COR-L47 (cell line): Measurements from ENCODE around the gene TAF11L2.
"Not testable (repeated sequence)": the region's sequence is repeated elsewhere in the genome, so short reads cannot be mapped to it uniquely, and the experiment has no call there.

Experiments
- DNase-seq: peaks from one replicate; lab custom pipeline; 2025; lab: John Stamatoyannopoulos, UW

TAF11L2 gene

DNA sequence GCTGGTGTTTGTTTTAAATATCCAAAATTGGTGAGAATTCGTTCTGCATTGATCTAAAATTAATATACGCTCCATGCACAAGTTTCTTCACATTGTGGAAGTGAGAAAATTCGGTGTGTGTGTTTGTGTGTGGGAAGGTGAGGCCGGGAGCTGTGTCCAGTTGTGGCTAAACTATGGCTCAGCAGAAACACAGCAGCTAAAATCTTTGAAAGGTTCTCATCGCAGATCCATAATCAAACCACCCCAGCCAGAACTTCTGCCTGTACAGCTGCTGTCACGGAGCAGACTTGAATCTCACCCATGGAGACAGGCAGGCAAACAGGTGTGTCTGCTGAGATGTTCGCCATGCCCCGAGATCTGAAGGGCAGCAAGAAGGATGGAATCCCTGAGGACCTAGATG lies at the start of gene TAF11L2:
Gene TAF11L2 (plus strand): TSS at position 301 of the 400 bp plus-strand sequence.
- DNase-seq: not testable (repeated sequence)

DNA sequence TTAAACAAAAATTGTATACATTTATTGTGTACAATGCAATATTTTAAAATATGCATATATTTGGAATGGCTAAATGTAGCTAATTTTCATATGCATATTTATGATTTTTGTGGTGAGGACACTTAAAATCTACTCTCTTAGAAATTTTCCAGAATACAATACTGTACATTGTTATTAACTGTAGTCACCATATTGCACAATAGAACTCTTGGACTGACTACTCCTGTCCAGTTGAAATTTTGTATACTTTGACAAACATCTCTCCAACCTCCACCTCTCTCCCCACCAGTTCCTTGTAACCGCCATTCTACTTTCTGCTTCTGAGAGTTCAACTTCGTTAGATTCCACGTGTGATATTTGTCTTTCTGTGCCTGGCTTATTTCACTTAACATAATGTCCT lies 49.2 kb upstream of the TAF11L2 start:
- no peak for DNase-seq

DNA sequence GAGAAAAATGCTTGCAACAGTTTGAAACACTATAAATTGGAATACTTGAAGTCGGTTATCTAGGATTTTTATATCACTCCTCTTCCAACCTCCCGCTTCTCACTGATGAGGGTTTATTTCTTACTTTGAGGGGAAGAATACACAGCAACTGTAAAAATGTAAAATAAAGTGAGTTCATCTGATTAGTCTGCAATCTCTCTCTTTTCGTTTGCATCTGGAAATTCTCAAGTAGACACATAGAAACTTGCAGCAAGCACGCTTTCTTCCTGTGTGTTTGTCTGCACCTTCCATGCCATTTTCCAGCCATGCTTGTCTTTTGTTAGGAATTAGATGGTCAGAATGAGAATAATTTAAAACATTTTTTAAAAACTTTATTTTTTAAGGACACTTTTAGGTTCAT lies 45.1 kb upstream of the TAF11L2 start:
- DNase-seq: no peak

DNA sequence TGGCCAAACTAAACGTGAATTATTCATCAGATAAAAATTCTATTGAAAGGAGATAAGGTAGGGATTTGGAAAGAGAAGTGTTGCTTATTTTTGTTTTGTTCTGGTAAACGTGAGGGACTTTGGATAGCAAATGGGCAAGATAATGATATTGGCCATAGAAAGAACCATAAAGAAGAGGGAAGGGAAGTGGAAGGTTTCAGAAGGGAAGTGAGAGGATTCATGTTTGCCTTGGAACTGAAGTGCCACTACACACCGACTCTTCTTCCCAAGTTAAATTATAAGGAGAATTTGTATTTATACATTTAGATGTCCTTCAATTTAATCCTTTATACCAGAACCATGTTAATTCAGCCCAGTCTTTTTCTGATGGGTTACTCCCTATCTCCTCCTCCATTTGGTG lies 42.1 kb upstream of the TAF11L2 start:
- no peak for DNase-seq

DNA sequence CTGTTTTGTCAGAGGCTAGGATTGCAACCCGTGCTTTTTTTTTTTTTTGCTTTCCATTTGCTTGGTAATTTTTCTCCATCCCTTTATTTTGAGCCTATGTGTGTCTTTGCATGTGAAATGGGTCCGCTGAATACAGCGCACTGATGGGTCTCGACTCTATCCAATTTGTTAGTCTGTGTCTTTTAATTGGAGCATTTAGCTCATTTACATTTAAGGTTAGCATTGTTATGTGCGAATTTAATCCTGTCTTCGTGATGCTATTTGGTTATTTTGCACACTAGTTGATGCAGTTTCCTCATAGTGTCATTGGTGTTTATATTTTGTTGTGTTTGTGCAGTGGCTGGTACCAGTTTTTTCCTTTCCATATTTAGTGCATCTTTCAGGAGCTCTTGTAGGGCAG lies 36.2 kb upstream of the TAF11L2 start:
- no peak for DNase-seq

DNA sequence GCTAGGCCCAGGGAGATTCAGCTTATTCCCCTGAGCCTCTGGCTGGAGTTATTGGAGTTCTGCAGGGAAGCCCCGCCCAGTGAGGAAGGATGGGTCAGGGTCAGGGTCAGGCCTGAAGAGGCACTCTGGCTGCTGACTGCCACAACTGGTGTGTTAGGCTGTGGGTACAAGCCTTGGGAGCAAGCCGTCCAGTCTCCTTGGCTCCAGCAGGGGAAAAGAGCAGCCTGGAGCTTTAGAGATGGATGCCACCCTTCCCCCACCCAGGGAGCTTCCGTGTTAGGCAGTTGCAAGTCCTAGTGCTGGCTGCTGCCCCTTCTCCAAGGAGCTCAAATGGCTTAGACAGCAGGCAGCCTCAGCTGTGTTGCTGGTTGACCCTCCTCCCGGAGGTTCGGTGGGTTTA lies 34.4 kb upstream of the TAF11L2 start:
- no peak for DNase-seq

DNA sequence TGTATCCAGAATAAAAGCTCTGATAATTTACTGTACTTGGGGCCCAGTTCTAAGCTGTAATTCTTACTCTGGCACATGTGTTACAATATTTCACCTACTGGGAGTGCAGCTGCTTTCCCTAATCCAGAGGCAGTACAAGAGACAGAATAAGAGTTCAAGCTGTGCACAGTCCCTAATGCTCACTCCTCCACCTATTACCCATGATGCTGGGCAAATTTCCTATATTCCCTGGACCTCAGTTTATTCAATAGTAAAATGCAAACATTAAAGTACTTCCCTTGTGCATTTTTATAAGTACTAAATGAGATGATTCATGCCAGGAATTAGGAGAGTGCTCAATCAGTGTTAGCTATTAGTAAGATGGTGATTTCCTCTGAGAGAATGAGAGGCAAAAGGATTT lies 28.0 kb upstream of the TAF11L2 start:
- DNase-seq: no peak

DNA sequence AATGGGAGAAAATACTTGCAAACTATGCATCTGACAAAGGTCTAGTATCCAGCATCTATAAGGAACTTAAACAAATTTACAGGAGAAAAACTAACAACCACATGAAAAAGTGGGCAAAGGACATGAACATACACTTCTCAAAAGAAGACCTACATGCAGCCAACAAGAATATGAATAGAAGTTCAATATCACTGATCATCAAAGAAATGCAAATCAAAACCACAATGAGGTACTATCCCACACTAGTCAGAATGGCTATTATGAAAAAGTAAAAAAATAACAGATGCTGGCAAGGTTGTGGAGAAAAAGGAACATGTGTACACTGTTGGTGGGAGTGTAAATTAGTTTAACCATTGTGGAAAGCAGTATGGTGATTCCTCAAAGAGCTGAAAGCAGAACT lies 23.0 kb upstream of the TAF11L2 start:
- not testable (repeated sequence) for DNase-seq

DNA sequence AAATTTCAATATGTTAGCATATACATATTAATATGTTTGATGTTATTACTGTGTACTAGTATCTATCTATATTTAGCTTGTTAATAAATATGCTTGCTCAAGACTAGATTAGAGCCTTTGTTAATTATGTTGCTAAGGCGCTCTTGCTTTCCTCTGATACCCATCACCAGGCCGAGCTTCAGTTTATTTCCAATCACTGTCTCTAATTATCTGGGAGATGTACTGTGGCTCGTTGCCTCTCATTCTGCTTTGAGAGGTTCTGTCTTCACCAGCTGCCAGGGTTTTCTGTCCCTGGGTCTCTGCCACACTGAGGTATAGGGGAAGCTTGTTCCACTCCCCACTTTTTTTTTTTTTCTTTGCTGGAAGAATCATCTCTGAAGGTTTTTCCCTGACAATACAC lies 21.0 kb upstream of the TAF11L2 start:
- DNase-seq: no peak

DNA sequence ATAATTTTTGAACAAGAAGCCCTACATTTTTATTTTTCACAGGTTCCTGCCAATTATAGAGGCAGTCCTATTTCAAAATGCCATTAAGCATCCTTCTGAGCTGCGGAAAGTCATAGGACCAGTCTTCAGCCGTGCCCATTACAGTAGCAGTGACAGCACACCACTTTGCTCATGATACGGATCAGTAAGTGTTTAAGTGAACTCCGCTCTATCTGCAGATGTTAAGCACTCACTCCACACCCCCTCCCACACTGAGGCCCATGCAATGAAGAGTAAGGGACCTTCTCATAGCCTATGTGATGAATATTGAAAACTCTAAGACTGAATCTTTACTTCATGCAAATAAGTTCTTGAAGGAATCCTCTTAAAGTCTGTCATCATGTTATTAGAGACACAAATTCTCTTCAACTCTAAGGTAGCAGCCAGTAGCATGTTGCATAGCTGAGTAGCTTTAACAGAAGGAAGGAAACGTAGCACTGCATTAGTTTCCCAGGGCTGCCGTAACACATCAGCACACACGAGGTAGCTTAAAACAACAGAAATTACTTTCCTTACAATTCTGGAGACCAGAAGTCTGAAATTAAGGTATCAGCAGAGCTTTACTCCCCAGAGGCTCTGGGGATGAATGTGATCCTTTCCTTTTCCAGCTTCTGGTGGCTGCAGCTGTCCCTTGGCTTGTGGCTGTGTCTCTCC lies 20.3 kb upstream of the TAF11L2 start:
- DNase-seq: no peak

DNA sequence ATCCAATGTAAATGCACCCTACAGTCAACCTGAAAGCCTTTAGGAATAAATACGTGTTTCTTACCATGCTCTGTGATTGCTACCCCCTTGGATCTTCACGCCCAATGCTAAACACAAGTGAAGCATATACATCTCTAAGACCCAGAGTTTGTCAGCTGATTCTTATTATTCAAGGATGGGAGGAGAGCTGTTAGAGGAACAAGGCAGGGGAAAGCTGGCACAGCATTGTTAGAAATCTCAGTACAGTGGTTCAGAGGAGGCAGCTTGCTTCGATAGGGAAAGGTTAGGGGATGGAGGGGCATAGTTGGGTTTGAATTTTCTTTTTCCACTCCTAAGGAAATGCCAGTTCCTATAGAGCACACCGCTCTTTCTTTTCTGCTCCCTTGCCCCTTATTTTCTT lies 16.7 kb upstream of the TAF11L2 start:
- no peak for DNase-seq

DNA sequence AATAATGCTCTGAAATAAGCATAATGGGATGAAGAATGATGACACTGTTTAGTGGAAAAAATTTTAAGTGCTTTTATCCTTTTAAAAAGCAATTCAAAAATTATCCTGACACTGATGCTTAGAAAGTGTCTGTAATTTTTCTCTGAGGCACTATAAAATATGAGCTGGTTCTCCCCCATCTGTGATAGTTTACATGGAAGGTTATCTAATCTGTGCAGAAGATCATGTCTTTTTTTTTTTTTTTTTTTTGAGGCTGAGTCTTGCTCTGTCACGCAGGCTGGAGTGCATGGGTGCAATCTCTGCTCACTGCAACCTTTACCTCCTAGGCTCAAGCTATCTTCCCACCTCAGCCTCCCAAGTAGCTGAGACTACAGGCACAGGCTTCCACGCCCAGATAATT lies 15.2 kb upstream of the TAF11L2 start:
- DNase-seq: no peak

DNA sequence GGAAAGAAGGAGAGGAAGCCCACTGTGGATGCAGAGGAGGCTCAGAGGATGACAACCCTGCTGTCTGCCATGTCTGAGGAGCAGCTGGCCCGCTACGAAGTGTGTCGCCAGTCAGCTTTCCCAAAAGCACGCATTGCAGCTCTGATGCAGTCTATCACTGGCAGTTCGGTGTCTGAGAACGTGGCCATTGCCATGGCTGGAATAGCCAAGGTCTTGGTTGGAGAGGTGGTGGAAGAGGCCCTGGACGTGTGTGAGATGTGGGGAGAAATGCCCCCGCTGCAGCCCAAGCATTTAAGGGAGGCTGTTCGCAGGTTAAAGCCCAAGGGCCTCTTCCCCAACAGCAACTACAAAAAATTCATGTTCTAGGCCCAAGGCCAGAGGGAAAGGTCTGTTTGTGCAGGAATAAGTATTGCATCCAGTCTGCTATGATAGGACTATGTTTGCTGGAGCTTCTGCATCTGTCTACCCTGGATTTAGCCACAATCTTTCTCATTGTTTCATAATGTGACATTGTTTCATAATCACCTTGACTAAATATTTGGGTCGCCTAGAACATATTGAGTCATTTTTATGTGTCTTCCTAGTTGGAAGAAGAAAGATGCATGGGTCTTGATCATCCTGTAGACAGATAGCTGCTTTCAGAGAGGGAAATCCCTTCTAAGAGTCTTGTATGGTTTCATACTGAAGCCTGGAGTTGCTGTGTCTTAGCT lies 11.4 kb upstream of the TAF11L2 start:
- not testable (repeated sequence) for DNase-seq

DNA sequence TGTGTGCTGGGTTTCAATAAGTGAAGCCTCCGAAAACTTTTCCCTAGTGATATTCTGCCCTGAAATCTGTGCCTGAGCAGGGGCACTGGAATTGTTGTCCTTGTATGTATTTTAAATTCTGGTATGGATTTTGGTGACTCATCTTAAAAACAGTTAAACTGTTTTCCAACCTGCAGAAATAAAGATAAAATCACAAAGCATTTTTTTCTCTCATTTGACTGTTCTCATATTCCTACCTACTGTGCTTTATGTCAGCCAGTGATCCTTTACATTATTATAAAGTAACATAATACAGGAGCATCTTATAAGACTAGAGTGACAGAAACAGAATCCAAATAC lies 10.9 kb upstream of the TAF11L2 start:
- DNase-seq: no peak

DNA sequence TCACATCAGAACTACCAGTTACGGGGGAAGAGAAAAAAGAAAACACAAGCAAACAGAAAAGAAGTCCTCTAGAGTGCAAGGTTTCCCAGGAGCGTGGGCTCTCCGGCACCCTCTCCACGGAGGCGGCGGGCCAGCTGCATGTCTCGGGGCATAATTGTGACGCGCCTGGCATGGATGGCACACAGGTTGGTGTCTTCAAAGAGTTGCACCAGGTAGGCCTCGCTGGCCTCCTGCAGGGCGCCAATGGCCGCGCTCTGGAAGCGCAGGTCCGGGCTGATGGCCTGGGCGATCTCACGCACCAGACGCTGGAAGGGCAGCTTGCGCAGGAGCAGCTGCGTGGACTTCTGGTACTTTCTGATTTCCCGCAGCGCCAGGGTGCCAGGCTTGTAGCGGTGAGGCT lies 6.8 kb upstream of the TAF11L2 start:
- not testable (repeated sequence) for DNase-seq

DNA sequence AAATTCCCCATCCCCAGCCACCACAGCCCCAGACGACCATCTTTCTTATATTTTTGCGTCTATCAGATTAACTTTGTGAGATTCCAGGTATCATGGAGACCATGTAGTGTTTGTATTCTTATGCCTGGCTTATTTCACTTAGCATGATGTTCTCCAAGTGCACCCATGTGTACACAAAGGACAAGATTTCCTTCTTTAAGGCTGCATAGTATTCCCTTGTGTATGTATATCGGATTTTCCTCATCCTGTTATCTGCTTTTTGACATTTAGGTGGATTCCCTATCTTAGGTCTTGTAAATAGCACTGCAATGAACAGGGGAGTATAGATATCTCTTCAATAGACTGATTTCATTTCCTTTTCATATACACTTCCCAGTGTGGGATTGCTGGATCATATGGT lies 5.3 kb upstream of the TAF11L2 start:
- no peak for DNase-seq

DNA sequence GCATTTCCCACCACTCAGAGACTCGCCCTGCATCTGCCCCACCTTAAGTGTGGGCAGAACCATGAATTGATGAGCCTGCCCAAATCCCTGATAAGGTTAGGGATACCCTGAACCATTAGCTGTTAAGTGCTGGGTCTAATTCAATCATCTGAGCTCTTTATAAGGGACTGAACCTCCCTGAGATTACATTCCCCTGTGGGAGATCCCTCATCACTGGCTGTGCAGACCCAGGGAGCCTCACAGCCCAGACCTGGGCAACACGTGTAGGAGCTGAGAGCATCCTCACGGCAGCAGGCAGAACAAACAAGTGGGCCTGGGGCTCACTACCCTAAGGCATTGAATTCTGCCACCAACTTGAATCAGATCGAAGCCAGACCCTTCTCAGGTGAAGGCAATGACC lies 585 bp upstream of the TAF11L2 start:
- DNase-seq: no peak

DNA sequence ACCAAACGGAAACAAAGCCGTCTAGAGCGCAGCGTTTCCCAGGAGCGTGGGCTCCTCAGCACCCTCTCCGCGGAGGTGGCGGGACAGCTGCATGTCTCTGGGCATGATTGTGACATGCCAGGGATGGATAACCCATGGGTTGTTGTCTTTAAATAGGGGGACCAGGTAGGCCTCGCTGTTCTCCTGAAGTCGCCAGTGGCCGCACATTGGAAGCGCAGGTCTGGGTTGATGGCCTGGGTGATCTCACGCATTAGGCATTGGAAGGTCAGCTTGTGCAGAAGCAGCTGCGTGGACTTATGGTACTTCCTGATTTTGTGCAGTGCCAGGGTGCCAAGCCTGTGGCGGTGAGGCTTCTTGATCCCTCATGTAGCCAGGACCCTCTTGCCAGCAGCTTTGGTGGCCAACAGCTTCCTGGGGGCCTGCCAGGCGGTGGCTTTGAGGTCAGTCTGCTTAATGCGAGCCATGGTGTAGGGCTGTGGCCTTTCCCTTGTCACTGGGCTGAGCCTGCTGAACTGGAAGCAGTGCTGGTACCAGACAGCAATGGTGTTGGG lies 13.8 kb downstream of the TAF11L2 start:
- no peak for DNase-seq

DNA sequence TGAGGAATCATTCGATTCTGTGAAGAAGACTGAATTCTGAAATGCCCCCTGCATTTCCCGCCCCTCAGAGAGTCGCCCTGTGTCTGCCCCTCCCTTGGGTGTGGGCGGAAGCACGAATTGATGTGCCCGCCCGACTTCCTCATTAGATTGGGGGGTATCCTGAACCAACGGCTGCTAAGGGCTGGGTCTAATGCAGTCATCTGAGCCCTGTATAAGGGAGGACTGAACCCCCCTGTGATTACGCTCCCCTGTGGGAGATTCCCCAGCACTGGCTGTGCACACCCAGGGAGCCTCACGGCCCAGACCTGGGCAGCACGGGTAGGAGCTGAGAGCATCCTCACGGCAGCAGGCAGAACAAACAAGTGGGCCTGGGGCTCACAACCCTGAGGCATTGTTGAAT lies 19.5 kb downstream of the TAF11L2 start:
- DNase-seq: not testable (repeated sequence)

DNA sequence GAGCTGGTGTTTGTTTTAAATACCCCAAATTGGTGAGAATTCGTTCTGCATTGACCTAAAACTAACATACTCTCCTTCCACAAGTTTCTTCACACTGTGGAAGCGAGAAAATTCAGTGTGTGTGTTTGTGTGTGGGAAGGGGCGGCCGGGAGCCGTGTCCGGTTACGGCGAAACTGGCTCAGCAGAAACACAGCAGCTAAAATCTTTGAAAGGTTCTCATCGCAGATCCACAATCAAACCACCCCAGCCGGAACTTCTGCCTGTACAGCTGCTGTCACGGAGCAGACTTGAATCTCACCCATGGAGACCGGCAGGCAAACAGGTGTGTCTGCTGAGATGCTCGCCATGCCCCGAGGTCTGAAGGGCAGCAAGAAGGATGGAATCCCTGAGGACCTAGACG lies 20.0 kb downstream of the TAF11L2 start, which contains the start of gene TAF11L3:
Gene TAF11L3 (plus strand): TSS at position 301 of the 400 bp plus-strand sequence.
- not testable (repeated sequence) for DNase-seq

DNA sequence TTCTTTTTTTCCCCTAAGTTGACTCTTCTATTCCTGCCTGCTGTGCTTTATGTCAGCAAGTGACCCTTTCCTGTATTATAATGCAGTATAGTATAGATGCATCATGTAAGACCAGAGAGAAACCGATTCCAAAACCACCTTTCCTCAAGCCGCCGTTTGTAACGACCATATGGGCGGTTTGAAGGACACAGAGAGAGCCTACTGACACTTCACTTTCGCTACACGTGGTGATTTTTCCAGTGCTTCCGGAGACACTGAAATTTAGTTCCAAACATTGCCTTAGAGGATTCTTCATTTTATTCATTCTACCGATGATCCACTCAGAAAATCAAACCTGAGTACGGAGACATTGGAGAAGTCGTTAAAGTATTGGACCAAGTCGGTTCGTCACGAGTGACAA lies 21.5 kb downstream of the TAF11L2 start:
- not testable (repeated sequence) for DNase-seq

DNA sequence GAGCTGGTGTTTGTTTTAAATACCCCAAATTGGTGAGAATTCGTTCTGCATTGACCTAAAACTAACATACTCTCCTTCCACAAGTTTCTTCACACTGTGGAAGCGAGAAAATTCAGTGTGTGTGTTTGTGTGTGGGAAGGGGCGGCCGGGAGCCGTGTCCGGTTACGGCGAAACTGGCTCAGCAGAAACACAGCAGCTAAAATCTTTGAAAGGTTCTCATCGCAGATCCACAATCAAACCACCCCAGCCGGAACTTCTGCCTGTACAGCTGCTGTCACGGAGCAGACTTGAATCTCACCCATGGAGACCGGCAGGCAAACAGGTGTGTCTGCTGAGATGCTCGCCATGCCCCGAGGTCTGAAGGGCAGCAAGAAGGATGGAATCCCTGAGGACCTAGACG lies 23.5 kb downstream of the TAF11L2 start, which contains the start of gene TAF11L4:
Gene TAF11L4 (plus strand): TSS at position 301 of the 400 bp plus-strand sequence.
- not testable (repeated sequence) for DNase-seq

DNA sequence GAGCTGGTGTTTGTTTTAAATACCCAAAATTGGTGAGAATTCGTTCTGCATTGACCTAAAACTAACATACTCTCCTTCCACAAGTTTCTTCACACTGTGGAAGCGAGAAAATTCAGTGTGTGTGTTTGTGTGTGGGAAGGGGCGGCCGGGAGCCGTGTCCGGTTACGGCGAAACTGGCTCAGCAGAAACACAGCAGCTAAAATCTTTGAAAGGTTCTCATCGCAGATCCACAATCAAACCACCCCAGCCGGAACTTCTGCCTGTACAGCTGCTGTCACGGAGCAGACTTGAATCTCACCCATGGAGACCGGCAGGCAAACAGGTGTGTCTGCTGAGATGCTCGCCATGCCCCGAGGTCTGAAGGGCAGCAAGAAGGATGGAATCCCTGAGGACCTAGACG lies 26.9 kb downstream of the TAF11L2 start, which contains the start of gene TAF11L5:
Gene TAF11L5 (plus strand): TSS at position 301 of the 400 bp plus-strand sequence.
- DNase-seq: not testable (repeated sequence)
